GM18858 (cell line): ENCODE data around the gene NPDC1.
"Not testable (repeated sequence)": the region's sequence is repeated elsewhere in the genome, so short reads cannot be mapped to it uniquely, and the experiment has no call there.

Source experiments
- ATAC-seq: cut with Tn5 transposase; IDR thresholded peaks from one replicate; pipeline ENCODE4 v1.9.1; 2021; ENCODE audit not compliant: unreplicated experiment

The NPDC1 gene

GRCh38 chr9:137014166-137014565 lies 31.8 kb downstream of the NPDC1 start:
- ATAC-seq, result no peak

DNA sequence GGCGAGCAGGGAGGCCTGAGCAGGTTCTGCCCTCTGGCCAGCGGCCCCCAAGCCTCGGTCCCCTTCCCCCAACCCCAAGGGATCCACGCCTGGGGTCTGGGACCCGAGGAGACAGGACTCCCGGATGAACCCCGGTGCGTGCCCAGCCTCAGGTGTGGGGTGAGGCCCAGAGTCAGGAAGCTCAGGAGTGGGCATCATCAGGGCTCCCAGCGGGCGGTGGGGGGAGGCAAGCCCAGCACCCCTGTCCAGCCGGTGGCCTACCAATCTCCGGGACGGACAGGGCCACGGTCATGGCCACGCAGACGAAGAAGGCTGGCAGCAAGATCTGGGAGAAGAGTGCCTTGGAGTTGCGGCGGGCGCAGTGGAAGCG lies 32.4 kb downstream of the NPDC1 start:
- ATAC-seq, result no peak

DNA sequence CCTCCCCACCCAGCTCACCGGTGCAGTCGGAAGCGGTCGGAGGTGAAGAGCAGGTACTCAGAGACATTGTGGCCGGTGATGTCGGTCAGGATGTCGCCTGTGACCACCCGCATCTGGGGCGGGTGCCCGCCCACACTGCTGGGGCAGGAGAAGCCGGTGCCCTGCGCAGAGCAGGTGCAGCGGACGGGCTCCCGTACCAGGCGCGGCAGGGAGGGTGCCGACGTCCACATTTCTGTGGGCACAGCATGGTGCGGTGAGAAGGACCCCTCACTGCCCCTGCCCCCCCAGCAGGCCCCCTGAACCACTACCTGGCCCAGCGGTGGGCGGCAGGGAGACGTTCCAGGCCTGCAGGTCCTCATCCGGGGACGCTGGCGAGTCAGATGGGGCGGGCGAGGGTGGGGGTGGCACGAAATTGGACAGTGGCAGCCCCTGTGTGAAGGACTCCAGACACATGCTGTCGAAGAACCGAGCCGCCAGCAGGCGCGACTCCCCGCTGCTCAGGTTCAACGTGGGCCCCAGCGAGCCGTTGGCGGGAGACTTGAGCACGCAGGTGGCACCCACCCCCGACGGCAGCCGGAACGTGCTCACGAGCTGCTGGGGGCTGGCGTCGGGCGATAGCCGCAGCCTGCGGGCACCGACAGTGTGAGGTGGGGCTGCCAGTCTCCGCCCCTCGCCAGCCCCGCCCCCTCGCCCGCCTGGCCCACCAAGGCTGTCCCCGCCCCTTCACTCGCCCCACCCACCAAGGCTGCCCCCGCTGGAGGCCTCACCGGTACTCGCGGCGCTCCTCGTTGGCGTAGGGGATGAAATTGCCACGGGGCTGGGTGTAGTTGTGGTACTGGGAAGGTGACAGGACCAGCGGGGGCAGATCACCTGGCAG lies 33.0 kb downstream of the NPDC1 start:
- no peak for ATAC-seq

DNA sequence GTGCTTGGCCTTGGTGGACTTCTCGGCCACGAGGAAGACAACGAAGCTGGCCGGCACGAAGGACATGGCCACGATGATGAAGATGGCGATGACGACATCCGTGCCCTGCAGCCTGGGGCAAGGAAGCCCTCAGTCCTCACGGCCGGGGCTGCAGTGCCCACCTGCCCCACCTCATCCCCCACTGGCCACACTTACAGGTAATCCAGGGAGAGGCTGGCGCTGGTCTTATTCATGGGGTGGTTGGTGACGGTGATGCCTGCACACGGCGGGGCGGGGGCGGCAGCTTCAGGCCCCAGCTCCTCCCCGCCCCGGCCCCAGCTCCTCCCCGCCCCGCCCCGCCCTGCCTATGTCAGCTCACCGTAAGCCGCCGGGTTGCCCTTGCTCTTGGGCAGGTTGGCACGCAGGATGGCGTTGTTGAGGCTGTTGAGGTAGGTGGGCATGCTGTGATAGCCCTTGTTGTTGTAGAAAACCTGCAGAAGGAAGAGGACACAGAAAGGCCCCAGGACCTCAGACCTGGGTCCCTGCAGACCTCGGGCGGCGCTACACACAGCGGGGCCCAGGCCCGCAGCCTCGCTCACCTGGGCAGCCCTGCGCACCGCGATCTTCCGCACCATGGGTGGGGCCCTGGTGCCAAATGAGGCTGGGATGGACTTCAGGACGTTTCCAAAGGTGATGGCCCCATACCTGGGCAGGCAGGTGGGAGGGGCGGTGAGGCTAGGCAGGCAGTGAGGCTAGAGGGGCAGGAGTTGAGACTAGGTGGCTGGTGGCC lies 33.9 kb downstream of the NPDC1 start:
- no peak for ATAC-seq

DNA sequence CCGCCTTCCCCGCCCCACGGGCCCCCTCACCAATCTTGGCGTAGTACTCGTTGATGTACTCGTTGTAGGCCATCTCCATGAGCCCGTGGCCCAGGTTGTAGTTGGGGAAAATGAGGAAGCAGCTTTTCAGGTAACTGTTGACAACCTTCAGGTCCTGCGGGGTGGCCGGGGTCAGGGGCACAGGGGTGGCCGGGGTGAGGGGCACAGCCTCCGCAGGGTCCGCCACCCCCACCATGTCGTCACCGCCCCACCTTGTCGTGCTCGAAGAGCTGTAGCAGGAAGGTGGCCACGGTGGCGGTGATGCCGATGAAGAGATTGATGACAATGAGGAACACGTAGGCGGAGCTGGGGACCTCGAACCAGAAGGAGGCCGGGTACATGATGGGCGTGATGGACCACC lies 34.8 kb downstream of the NPDC1 start:
- ATAC-seq, result no peak

- ATAC-seq, result no peak
These were observed 35.8 kb downstream of the NPDC1 start for GRCh38 chr9:137009938-137010732.

DNA sequence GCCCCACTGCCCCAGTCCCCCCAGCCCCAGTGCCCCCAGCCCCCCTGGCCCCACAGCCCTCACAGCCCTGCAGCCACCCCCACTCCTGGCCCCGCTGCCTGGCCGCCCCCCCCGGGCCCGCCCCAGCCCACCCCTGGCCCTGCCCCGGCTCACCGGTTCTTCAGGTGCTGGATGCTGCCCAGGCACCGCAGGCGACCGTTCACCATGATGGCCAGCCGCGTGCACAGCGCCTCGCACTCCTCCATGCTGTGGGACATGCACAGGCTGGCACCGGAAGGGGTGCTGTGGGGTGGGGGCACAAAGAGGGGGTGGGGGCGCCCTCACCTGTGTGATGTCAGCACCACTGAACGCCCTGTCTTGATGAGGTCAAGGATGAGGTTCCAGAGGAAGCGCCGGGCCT lies 36.8 kb downstream of the NPDC1 start:
- no peak for ATAC-seq

DNA sequence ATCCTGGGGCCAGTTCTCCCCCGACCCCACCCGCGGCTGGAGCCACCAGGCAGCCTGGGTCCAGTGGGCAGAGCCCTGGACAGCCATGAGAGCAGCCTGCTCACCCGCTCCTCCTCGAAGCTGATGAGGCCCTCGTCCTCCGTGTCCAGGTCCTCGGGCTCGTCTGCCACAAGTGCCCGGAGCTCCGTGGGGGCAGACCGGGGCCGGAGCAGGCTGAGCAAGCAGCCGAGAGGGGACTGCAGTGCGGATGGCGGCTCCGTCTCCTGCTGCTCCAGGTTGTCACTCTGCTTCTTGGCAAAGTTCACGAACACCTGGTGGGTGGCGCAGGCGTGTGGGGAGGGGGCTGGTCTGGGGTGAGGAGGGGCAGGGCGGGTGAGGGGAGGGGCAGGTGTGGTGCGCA lies 37.7 kb downstream of the NPDC1 start:
- ATAC-seq, result no peak

- ATAC-seq, result no peak
These were observed 38.1 kb downstream of the NPDC1 start for GRCh38 chr9:137007816-137008270.

DNA sequence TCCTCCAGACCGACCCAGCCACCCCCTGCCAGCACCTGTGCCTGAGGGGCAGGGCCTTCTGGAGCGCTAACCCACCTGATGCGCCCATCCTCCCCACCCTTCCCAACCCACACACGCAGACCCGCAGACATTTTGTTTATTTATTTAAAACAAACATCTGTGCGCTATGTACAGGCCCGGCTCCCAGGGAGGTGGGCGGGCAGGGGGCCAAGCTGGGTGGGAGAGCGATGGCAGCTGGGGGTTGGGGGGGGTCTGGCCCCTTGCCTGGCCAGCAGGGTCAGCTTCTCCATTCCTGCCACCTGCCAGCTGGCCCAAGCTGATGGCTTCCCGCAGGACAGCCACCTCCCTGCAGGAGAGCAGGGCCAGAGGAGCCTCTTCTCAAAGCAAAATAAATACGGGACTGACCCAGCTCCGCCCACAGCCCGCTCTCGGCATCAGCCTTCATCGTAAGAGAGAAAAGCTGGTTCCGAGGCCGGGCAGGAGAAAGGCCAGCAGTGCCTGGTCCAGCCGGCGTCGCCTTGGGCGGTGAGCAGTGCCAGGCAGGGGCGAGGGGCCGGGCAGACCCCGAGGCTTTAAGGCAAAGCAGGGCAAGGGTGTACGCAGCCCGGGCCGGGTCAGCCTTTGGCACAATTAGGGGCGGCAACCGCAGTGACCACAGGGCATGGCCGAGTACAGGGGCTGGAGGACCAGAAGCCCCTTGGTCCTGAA lies 38.7 kb downstream of the NPDC1 start:
- no peak for ATAC-seq

GRCh38 chr9:137006116-137007003 lies 39.6 kb downstream of the NPDC1 start:
- no peak for ATAC-seq

DNA sequence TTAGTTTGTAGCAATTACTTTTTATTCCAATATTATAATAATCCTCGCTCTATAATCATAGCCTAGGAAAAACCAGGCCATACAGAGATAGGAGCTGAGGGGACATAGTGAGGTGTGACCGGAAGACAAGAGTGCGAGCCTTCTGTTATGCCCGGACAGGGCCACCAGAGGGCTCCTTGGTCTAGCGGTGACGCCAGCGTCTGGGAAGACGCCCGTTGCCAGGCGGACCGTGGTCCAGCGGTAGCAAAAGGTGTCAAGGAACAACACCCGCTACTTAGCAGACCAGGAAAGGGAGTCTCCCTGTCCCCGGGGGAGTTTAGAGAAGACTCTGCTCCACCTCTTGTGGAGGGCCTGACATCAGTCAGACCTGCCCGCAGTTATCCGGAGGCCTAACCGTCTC lies 41.7 kb downstream of the NPDC1 start:
- not testable (repeated sequence) for ATAC-seq

DNA sequence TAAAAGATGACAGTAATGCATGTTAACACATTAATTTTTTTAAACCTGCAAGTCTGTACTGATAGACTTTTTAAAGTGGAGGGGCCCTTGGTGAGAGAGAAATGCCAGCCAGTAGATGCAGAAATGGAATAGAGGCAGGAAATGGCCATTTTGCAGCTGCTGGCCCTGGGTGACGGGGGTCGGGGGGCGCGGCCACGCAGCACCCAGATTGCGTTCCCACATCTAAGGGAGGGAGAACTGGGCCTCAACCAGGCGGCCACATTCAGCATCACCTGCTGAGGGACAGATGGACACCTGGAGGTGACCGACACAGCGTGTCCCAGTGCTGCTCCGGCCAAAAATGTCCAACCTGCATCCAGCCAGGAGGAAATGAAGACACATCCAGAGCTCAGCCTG lies 43.3 kb downstream of the NPDC1 start:
- no peak for ATAC-seq

- ATAC-seq, result no peak
These were observed 43.9 kb downstream of the NPDC1 start for GRCh38 chr9:137001857-137002645.

GRCh38 chr9:137000177-137000930 lies 45.6 kb downstream of the NPDC1 start:
- ATAC-seq, result peak; percentile 71

- ATAC-seq, result no peak
These were observed 48.1 kb downstream of the NPDC1 start for GRCh38 chr9:136997830-136998234.

DNA sequence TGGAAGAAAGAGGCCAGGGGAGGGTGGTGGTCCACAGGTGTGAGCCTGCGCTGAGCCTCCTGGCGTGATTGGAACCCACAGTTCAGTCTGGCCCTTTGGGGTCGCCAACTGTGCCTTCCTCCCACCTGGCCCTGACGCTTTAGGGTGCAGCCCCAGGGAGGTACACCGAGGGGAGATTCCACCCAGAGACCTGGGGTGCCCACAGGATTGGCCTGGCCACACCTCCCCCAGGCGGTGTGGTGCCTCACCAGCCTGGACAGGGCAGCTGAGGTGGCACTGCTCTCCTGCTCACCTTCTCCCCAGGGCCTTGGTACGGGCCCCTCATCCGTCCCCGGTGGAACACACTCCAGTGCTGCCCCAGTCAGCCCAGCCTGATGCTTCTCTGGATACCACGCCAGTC lies 48.6 kb downstream of the NPDC1 start:
- ATAC-seq, result no peak
